ENCODE data around the gene SSX7.
"Not testable (repeated sequence)": the region's sequence is repeated elsewhere in the genome, so short reads cannot be mapped to it uniquely, and the experiment has no call there.

Gene SSX7, protein sequence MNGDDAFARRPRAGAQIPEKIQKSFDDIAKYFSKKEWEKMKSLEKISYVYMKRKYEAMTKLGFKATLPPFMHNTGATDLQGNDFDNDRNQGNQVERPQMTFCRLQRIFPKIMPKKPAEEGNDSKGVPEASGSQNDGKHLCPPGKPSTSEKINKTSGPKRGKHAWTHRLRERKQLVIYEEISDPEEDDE

DNA sequence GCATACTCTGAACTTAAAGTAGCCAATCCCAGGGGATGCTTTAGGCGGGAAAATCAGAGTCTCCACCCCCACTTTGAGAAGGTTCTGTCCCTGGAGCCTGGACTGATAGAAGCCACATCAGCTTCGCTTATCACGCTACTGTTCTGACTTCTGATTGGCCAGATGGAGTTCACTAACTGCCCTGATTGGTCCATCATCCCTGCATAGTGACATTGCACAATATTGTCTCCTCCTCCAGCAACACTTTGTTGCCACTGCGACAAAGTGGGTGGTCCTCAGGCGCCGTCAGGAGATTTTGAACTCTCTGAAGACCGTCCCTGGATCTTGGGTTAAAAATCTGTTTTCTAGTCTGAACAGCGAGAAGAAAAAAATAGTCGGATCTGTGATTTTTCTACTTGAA, at the start of gene SSX7:
SSX7 (minus strand) TSS at position 101 of the 400 bp plus-strand sequence. CDS start 1,428 bp downstream, outside the sequence.
- in situ Hi-C loops (cut with MboI; ENCODE audit: low sequenced_read_pairs), result not testable (repeated sequence)

DNA sequence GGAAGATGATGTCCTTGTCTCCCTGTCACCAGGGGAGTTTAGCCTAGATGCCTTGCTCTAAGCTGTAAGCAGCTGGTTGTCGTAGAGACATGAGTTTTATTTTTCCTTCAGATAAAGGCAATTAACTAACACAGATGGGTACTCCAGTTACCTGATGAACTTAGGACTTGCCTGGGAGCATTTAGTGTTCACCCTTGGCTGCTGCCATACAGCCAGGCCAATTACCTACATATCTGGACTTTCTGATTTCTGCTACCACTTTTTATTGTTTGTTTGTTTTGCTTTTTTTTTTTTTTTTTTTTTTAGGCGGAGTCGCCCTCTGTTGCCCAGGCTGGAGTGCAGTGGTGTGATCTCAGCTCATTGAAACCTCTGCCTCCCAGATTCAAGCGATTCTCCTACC, 37.3 kb upstream of the SSX7 start:
- in situ Hi-C loops (cut with MboI; ENCODE audit: low sequenced_read_pairs), result not testable (repeated sequence)

DNA sequence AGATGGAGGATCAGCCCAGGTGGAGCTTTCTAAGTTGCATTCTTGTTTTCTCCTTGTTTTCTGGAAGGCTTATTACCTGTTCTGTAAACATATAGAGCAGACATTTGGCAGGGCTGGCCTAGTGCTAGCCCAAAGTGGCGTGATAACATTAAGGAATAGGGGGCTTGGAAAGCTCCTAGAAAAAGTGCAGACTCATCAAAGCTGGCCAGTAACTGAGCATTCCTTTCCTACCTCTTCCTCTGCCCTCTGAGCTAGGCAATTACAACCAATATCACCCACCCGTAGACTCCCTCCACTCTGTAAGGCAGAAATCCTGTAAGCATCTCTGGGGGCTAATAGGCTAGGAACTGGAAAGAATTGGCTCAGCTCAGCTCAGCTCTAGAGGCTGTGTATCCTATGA, 7.5 kb upstream of the SSX7 start:
- in situ Hi-C loops (cut with MboI; ENCODE audit: low sequenced_read_pairs), result not testable (repeated sequence)

DNA sequence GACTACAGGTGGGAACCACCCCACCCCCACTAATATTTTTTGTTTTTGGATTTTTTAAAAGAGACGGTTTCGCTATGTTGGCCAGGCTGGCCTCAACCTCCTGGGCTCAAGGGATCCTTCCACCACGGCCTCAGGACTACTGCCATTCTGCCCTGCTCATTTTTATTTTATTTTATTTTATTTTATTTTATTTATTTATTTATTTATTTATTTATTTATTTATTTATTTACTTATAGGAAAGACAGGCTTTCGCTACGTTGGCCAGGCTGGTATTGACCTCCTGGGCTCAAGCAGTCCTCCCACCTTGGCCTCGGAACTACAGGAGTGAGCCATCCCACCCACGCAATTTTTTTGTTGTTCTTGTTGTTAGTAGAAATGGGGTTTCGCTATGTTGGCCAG, 775 bp upstream of the SSX7 start:
- in situ Hi-C loops (cut with MboI; ENCODE audit: low sequenced_read_pairs), result not testable (repeated sequence)

DNA sequence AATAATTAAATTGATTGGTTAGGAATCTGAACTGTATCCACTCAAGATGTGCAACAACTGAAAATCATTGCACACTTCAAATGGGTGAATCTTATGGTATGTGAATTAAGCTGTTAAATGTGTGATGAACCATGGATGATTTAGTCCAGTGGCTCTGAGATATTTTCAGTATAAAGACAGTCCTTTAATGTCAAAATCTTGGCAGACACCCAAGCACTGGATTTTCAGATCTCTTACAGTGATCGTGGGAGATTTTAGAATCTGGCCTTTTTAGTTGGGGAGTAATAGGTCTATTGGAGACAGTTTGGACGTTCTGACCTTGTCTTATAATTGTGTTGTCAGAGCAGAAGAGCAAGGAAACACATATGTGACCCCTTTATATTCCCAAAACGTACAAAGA, 4.0 kb downstream of the SSX7 start:
- in situ Hi-C loops (cut with MboI; ENCODE audit: low sequenced_read_pairs), result not testable (repeated sequence)

DNA sequence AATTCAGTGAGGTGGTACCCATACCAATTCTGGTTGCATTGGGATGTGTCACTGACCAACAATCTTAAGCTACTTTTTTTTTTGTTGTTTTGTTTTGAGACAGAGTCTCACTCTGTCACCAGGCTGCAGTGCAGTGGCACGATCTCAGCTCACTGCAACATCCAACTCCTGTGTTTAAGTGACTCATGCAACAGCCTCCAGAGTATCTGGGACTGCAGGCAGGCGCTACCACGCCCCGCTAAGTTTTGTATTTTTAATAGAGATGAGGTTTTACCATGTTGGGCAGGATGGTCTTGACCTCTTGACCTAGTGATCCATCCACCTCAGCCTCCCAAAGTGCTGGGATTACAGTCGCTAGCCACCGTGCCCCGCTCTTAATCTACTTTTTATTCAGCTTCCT, 5.7 kb downstream of the SSX7 start:
- in situ Hi-C loops (cut with MboI; ENCODE audit: low sequenced_read_pairs), result not testable (repeated sequence)

DNA sequence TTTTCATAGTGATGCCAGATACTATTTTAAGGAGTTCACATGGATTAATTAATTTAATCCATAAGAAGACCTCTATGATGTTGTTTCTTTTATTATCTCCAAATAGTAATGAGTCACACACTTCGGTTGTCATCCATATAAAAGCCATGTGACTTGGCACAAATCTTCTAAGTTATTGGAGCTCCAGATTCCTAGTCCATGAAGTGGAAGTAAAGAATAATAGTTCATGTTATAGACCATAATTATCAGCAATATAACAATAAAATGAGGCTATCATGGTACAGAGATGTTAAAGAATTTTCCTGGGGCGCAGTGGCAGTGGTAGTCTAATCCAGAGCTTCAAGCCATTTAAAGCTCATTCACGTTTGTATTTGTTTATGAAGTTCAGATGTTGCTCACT, 26.2 kb downstream of the SSX7 start:
- in situ Hi-C loops (cut with MboI; ENCODE audit: low sequenced_read_pairs), result not testable (repeated sequence)

DNA sequence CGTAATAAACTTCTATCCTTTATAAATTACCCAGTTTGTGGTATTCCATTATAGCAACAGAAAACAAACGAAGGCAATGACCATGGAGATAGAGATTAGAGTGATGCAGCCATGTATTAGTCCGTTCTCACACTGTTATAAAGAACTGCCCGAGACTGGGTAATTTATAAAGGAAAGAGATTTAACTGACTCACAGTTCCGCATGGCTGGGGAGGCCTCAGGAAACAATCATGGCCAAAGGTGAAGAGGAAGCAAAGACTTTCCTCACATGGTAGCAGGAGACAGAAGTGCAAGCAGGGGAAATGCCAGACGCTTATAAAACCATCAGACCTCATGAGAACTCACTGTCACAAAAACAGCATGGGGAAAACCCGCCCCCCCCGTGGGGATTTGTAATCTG, 34.0 kb downstream of the SSX7 start:
- in situ Hi-C loops (cut with MboI; ENCODE audit: low sequenced_read_pairs), result not testable (repeated sequence)

DNA sequence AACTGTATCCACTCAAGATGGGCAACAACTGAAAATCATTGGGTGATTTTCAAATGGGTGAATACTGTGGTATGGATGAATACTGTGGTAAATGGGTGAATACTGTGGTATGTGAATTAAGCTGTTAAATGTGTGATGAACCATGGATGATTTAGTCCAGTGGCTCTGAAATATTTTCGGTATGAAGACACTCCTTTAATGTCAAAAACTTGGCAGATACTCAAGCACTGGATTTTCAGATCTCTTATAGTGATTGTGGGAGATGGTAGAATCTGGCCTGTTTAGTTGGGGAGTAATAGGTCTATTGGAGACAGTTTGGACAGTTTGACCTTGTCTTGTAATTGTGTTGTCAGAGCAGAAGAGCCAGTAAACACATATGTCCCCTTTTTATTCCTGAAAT, 45.7 kb downstream of the SSX7 start:
- in situ Hi-C loops (cut with MboI; ENCODE audit: low sequenced_read_pairs), result no loop called here

DNA sequence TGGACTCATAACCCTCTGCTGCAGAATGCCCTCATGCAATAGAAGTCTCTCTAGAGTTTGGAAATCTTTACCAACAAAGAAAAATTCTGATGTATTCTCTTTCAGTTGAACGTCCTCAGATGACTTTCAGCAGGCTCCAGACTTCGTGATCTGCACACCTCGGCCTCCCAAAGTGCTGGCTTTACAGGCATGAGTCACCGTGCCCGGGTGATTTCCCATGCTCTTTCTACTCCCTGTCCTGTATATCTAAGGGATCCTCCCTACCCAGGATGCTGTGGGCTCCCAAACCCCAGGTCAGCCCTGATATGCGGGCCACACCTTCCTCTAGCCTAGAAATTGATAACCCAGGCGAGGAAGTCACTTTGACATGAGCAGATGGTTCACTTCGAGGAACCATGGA, 51.5 kb downstream of the SSX7 start:
- in situ Hi-C loops (cut with MboI; ENCODE audit: low sequenced_read_pairs), result not testable (repeated sequence)

DNA sequence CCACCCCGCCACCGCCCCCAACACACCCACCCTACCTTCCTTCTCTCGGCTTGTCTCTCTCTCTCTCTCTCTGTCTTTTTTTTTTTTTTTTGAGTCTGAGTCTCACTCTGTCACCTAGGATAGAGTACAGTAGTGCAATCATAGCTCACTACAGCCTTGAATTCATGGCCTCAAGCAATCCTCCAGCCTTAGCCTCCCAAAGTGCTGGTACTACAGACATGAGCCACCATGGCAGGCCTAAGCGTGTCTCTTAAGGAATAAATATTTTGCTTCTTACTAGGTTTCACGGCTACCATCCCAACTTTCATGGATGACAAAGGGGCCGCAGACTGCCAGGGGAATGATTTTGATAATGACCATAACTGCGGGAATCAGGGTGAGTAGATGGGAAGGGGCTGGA, 55.8 kb downstream of the SSX7 start:
- in situ Hi-C loops (cut with MboI; ENCODE audit: low sequenced_read_pairs), result no loop called here

DNA sequence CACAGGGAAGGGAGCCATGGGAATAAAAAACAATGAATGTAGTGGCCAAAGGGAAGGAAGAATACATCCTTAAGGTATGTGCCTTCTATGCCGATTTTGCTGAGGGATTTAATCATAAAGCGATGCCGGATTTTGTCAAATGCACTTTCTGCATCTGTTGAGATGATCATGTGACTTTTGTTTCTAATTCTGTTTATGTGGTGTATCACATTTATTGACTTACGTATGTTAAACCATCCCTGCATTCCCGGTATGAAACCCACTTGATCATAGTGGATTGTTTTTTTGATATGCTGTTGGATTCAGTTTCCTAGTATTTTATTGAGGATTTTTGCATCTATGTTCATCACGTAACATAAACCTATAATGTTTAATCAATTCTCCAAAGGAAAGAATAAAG, 60.0 kb downstream of the SSX7 start:
- in situ Hi-C loops (cut with MboI; ENCODE audit: low sequenced_read_pairs), result no loop called here
